Measurements from ENCODE around the gene HAGH. TPM values are rescaled to one million over a fixed set of nuclear protein-coding genes. Genes with fewer than 3 reads are reported as not detected.
"Not testable (repeated sequence)": the region's sequence is repeated elsewhere in the genome, so short reads cannot be mapped to it uniquely, and the experiment has no call there.

Gene HAGH
- 38.3 and 72.1 TPM in 2 replicates for total RNA-seq (ENCODE audit: low replicate concordance)

DNA sequence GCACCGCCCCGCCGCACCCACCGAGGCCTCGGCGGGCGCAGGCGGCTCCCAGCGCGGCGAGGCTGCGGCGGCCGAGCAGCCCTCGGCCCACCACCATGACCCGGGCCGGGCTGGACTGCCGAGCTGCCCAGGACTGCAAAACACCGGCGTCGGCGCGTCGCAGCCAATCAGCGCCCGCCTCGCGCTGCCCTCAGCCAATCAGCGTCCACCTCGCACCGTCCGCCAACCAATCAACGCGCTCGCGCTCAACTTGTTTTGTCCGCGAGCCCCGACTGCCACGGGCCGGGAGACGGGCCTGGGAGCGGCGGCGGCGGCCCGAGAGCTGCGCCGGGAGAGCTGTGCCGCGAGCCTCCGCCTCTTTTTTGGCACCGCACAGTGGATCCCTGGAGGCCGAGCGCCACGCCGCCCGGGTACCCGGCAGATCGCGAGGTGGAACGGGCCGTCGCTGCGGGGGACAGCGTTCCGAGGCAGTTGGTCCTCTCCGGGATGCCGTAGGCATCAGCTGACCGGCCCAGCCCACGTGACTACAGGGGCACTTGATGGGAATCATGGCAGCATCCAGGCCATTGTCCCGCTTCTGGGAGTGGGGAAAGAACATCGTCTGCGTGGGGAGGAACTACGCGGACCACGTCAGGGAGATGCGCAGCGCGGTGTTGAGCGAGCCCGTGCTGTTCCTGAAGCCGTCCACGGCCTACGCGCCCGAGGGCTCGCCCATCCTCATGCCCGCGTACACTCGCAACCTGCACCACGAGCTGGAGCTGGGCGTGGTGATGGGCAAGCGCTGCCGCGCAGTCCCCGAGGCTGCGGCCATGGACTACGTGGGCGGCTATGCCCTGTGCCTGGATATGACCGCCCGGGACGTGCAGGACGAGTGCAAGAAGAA is at the start of gene HAGH, which contains the start of gene FAHD1:
TSS of gene HAGH (minus strand) at position 135 of the 883 bp plus-strand sequence. CDS start at position 97, 38 bp downstream.
TSS of gene FAHD1 (plus strand) at position 516 of the 883 bp plus-strand sequence. CDS start at position 549, 33 bp downstream.
- H3K9me3 ChIP-seq (ENCODE audit: low read depth): no peaks in the 10 kb centered on the region
- peaks cover 19% of the 10 kb centered on the region for H3F3A ChIP-seq (ENCODE audit: low read depth)
- H3K36me3 Mint-ChIP-seq: peaks cover 1% of the 10 kb centered on the region
- peaks cover 24% of the 10 kb centered on the region for H3K4me1 Mint-ChIP-seq
- H3K36me3 ChIP-seq: no peaks in the 10 kb centered on the region
- H4K20me1 ChIP-seq (ENCODE audit: low read depth): peaks cover 24% of the 10 kb centered on the region
- H3K27me3 Mint-ChIP-seq (ENCODE audit: insufficient read depth, low read depth): peaks cover 5% of the 10 kb centered on the region
- peak within 1 kb of the TSS; percentile 73 for H3K4me3 ChIP-seq
- TF ChIP-seq EZH2 (IDR thresholded peaks at IDR 0.05) (no peak), EZH2phosphoT487 (IDR thresholded peaks at IDR 0.05) (no peak)
- TF ChIP-seq, protein P1, sequence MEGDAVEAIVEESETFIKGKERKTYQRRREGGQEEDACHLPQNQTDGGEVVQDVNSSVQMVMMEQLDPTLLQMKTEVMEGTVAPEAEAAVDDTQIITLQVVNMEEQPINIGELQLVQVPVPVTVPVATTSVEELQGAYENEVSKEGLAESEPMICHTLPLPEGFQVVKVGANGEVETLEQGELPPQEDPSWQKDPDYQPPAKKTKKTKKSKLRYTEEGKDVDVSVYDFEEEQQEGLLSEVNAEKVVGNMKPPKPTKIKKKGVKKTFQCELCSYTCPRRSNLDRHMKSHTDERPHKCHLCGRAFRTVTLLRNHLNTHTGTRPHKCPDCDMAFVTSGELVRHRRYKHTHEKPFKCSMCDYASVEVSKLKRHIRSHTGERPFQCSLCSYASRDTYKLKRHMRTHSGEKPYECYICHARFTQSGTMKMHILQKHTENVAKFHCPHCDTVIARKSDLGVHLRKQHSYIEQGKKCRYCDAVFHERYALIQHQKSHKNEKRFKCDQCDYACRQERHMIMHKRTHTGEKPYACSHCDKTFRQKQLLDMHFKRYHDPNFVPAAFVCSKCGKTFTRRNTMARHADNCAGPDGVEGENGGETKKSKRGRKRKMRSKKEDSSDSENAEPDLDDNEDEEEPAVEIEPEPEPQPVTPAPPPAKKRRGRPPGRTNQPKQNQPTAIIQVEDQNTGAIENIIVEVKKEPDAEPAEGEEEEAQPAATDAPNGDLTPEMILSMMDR (IDR thresholded peaks at IDR 0.05): no peak
- no peaks in the 10 kb centered on the region for H3K9me3 Mint-ChIP-seq
- H3K27ac Mint-ChIP-seq: peak within 1 kb of the TSS; percentile 75
- DNase-seq (ENCODE audit: low spot score): peak; percentile 96
- no peak within 1 kb of the TSS for H3K27ac ChIP-seq
- peak within 1 kb of the TSS; percentile 82 for H2AFZ ChIP-seq (replicated peaks)
- H3K9ac ChIP-seq: peak within 1 kb of the TSS; percentile 53
- H3K4me1 ChIP-seq: peaks cover 15% of the 10 kb centered on the region
- peaks cover 28% of the 10 kb centered on the region for H3K79me2 ChIP-seq (ENCODE audit: low read depth)
- H3K27me3 ChIP-seq: no peaks in the 10 kb centered on the region
- H3K4me3 Mint-ChIP-seq: peak within 1 kb of the TSS; percentile 95
- peak within 1 kb of the TSS; percentile 95 for H3K4me2 ChIP-seq

DNA sequence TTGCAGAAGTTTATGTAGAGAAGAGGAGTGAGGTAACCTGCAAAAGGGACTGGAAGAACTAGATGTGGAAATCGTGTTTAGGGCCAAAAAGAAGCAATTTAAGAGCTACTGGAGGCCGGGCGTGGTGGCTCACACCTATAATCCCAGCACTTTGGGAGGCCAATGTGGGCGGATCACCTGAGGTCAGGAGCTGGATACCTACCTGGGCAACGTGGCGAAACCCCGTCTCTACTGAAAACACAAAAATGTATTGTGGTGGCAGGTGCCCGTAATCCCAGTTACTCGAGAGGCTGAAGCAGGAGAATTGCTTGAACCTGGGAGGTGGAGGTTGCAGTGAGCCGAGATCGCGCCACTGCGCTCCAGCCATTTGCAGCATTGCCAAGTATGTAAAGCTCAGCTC is 49.4 kb upstream of the HAGH start:
- peaks cover 85% of the 10 kb centered on the region for H3K27me3 ChIP-seq
- H3K9me3 Mint-ChIP-seq; H4K20me1 ChIP-seq (ENCODE audit: low read depth); H3K4me3 ChIP-seq; H3K36me3 ChIP-seq; H3K4me1 ChIP-seq; H3K27ac ChIP-seq; H3K4me3 Mint-ChIP-seq; H2AFZ ChIP-seq (replicated peaks); H3K9ac ChIP-seq; H3F3A ChIP-seq (ENCODE audit: low read depth); H3K4me1 Mint-ChIP-seq; DNase-seq (ENCODE audit: low spot score); H3K79me2 ChIP-seq (ENCODE audit: low read depth); H3K9me3 ChIP-seq (ENCODE audit: low read depth); H3K27ac Mint-ChIP-seq; H3K4me2 ChIP-seq; H3K36me3 Mint-ChIP-seq: not testable (repeated sequence)
- peaks cover 24% of the 10 kb centered on the region for H3K27me3 Mint-ChIP-seq (ENCODE audit: insufficient read depth, low read depth)

DNA sequence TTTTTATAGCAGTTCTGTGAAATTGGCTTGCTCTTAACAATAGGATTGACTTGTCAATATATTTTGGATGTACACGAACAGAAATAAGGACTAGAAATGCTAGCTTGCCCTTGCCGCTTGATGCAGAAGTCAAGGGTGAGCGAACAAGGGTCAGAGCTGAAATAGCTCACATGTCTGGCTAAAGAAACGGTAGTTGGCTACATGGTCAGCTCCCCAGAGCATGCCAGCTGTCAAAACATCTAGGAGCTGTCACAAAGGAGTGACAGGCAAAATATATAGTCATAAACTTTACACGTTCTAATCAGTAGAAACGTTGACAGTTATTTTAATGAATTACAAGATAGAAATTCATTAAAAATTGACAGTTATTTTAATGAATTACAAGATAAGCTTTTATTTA is 48.2 kb upstream of the HAGH start:
- Mint-ChIP-seq H3K27ac (no peak overlapping the region), H3K9me3 (peaks cover 3% of the 10 kb centered on the region), H3K27me3 (ENCODE audit: insufficient read depth, low read depth) (peaks cover 24% of the 10 kb centered on the region), H3K36me3 (peaks cover 1% of the 10 kb centered on the region), H3K4me1 (peaks cover 8% of the 10 kb centered on the region), H3K4me3 (no peak overlapping the region)
- H3K4me3 ChIP-seq: no peak overlapping the region
- TF ChIP-seq EZH2 (IDR thresholded peaks at IDR 0.05): no peak
- TF ChIP-seq, protein P1 (IDR thresholded peaks at IDR 0.05): no peak
- no peak for TF ChIP-seq EZH2phosphoT487 (IDR thresholded peaks at IDR 0.05)
- no peaks in the 10 kb centered on the region for H3K36me3 ChIP-seq
- no peak overlapping the region for H3K4me2 ChIP-seq
- H3K4me1 ChIP-seq: no peaks in the 10 kb centered on the region
- H3K79me2 ChIP-seq (ENCODE audit: low read depth): no peaks in the 10 kb centered on the region
- peaks cover 82% of the 10 kb centered on the region for H3K27me3 ChIP-seq
- H3F3A ChIP-seq (ENCODE audit: low read depth): no peaks in the 10 kb centered on the region
- H3K27ac ChIP-seq: no peak overlapping the region
- no peak for DNase-seq (ENCODE audit: low spot score)
- H3K9me3 ChIP-seq (ENCODE audit: low read depth): no peaks in the 10 kb centered on the region
- H2AFZ ChIP-seq (replicated peaks): no peak overlapping the region
- no peak overlapping the region for H3K9ac ChIP-seq
- no peaks in the 10 kb centered on the region for H4K20me1 ChIP-seq (ENCODE audit: low read depth)
